Activated CD4-positive, alpha-beta memory T cell treated with anti-CD3 and anti-CD28 coated beads, Interleukin-2, amount 10 ng/mL, durations not matched to agents 7 days and 5 days (primary cell): ENCODE data around the gene MEGF10. TPM values are rescaled to one million over a fixed set of nuclear protein-coding genes. Genes with fewer than 3 reads are reported as not detected.

Source experiments
- CTCF ChIA-PET: fragments of 350-600 bp; sonication (Branson Sonifier 250); formaldehyde crosslinking; loops from one replicate; lab custom pipeline; 2021; ENCODE audit warnings: antibody characterized with exemption, inconsistent platforms; lab: Charles Lee
- POLR2A ChIA-PET: fragments of 350-600 bp; sonication (Branson Sonifier 250); formaldehyde crosslinking; loops from one replicate; lab custom pipeline; 2021; ENCODE audit warnings: antibody characterized with exemption; lab: Charles Lee
- DNase-seq: peaks from one replicate; pipeline ENCODE4 v3.0.0-alpha.2; 2020
- H3K27ac Mint-ChIP-seq: one replicate; pipeline ENCODE4 v1.8.0; 2021; ENCODE audit warnings: mild to moderate bottlenecking, mixed read lengths
- H3K27me3 Mint-ChIP-seq: one replicate; pipeline ENCODE4 v1.8.0; 2021; ENCODE audit warnings: mixed read lengths
- H3K36me3 Mint-ChIP-seq: one replicate; pipeline ENCODE4 v1.8.0; 2021; ENCODE audit warnings: low read depth, mixed read lengths
- H3K4me1 Mint-ChIP-seq: one replicate; pipeline ENCODE4 v1.8.0; 2021; ENCODE audit warnings: mixed read lengths
- H3K4me3 Mint-ChIP-seq: one replicate; pipeline ENCODE4 v1.8.0; 2021; ENCODE audit warnings: mild to moderate bottlenecking, mixed read lengths
- H3K9me3 Mint-ChIP-seq: one replicate; pipeline ENCODE4 v1.8.0; 2021; ENCODE audit warnings: mixed read lengths
- total RNA-seq, 2 experiments: library from RNA; stranded (reverse); gene quantifications; one replicate each; pipeline ENCODE4 v1.2.3, GENCODE V29; 2021

Gene MEGF10
- total RNA-seq, 2 experiments from 2014 or later = not detected

GRCh38 chr5:127321465-127321864, 30.9 kb downstream of the MEGF10 start:
- no peaks in the 10 kb centered on the region for H3K36me3 Mint-ChIP-seq
- DNase-seq = no peak
- CTCF ChIA-PET = no interaction called here
- POLR2A ChIA-PET = no interaction called here
- H3K27me3 Mint-ChIP-seq = peaks cover 5% of the 10 kb centered on the region
- H3K4me3 Mint-ChIP-seq = no peak overlapping the region
- peaks cover 20% of the 10 kb centered on the region for H3K4me1 Mint-ChIP-seq
- no peaks in the 10 kb centered on the region for H3K9me3 Mint-ChIP-seq
- no peak overlapping the region for H3K27ac Mint-ChIP-seq

GRCh38 chr5:127322403-127322802, 31.8 kb downstream of the MEGF10 start:
- Mint-ChIP-seq H3K36me3 (no peaks in the 10 kb centered on the region), H3K4me1 (peaks cover 20% of the 10 kb centered on the region), H3K27me3 (no peaks in the 10 kb centered on the region), H3K9me3 (no peaks in the 10 kb centered on the region), H3K27ac (no peak overlapping the region), H3K4me3 (no peak overlapping the region)
- ChIA-PET POLR2A (no interaction called here), CTCF (no interaction called here)
- no peak for DNase-seq

- H3K27ac Mint-ChIP-seq = no peak overlapping the region
- H3K27me3 Mint-ChIP-seq = peaks cover 2% of the 10 kb centered on the region
- no peaks in the 10 kb centered on the region for H3K9me3 Mint-ChIP-seq
- peaks cover 20% of the 10 kb centered on the region for H3K4me1 Mint-ChIP-seq
- CTCF ChIA-PET = no interaction called here
- no peak for DNase-seq
- POLR2A ChIA-PET = no interaction called here
- no peak overlapping the region for H3K4me3 Mint-ChIP-seq
- H3K36me3 Mint-ChIP-seq = no peaks in the 10 kb centered on the region
Observed at GRCh38 chr5:127324756-127325155, 34.2 kb downstream of the MEGF10 start.

GRCh38 chr5:127326431-127326830, 35.8 kb downstream of the MEGF10 start:
- no peaks in the 10 kb centered on the region for H3K9me3 Mint-ChIP-seq
- H3K4me1 Mint-ChIP-seq = peaks cover 6% of the 10 kb centered on the region
- no peak overlapping the region for H3K4me3 Mint-ChIP-seq
- no peak for DNase-seq
- POLR2A ChIA-PET = no interaction called here
- no peak overlapping the region for H3K27ac Mint-ChIP-seq
- no peaks in the 10 kb centered on the region for H3K36me3 Mint-ChIP-seq
- CTCF ChIA-PET = no interaction called here
- H3K27me3 Mint-ChIP-seq = peaks cover 10% of the 10 kb centered on the region

GRCh38 chr5:127326976-127327755, 36.6 kb downstream of the MEGF10 start:
- Mint-ChIP-seq H3K27me3 (peaks cover 14% of the 10 kb centered on the region), H3K4me1 (peaks cover 2% of the 10 kb centered on the region), H3K4me3 (no peak overlapping the region), H3K27ac (no peak overlapping the region), H3K9me3 (no peaks in the 10 kb centered on the region), H3K36me3 (no peaks in the 10 kb centered on the region)
- ChIA-PET POLR2A (no interaction called here), CTCF (no interaction called here)
- no peak for DNase-seq

GRCh38 chr5:127330116-127330515, 39.5 kb downstream of the MEGF10 start:
- H3K4me3 Mint-ChIP-seq = no peak overlapping the region
- no peak overlapping the region for H3K27ac Mint-ChIP-seq
- no peaks in the 10 kb centered on the region for H3K36me3 Mint-ChIP-seq
- DNase-seq = no peak
- no peaks in the 10 kb centered on the region for H3K9me3 Mint-ChIP-seq
- ChIA-PET POLR2A (no interaction called here), CTCF (interaction anchor here (0.6 kb wide), 1 partner anchor 352 kb away, joined by 4 read pairs; no protein-coding TSS in a partner anchor)
- no peaks in the 10 kb centered on the region for H3K4me1 Mint-ChIP-seq
- H3K27me3 Mint-ChIP-seq = peaks cover 22% of the 10 kb centered on the region

GRCh38 chr5:127331890-127332649, 41.5 kb downstream of the MEGF10 start:
- peaks cover 29% of the 10 kb centered on the region for H3K27me3 Mint-ChIP-seq

GRCh38 chr5:127333483-127333882, 42.9 kb downstream of the MEGF10 start:
- DNase-seq = no peak
- Mint-ChIP-seq H3K4me3 (no peak overlapping the region), H3K36me3 (no peaks in the 10 kb centered on the region), H3K27me3 (peaks cover 30% of the 10 kb centered on the region), H3K4me1 (no peaks in the 10 kb centered on the region), H3K27ac (no peak overlapping the region), H3K9me3 (no peaks in the 10 kb centered on the region)
- ChIA-PET CTCF (no interaction called here), POLR2A (interaction anchor here (0.9 kb wide), 1 partner anchor 18 kb away, joined by 3 read pairs; no protein-coding TSS in a partner anchor)

More at GRCh38 chr5:127331890-127332649, 41.5 kb downstream of the MEGF10 start:
- Mint-ChIP-seq H3K36me3 (no peaks in the 10 kb centered on the region), H3K4me3 (no peak overlapping the region), H3K4me1 (no peaks in the 10 kb centered on the region), H3K27ac (no peak overlapping the region), H3K9me3 (no peaks in the 10 kb centered on the region)
- no peak for DNase-seq
- ChIA-PET CTCF (no interaction called here), POLR2A (no interaction called here)

GRCh38 chr5:127335381-127335780, 44.8 kb downstream of the MEGF10 start:
- no peaks in the 10 kb centered on the region for H3K4me1 Mint-ChIP-seq
- peaks cover 24% of the 10 kb centered on the region for H3K27me3 Mint-ChIP-seq
- no peak overlapping the region for H3K4me3 Mint-ChIP-seq
- ChIA-PET POLR2A (no interaction called here), CTCF (no interaction called here)
- no peaks in the 10 kb centered on the region for H3K9me3 Mint-ChIP-seq
- no peak overlapping the region for H3K27ac Mint-ChIP-seq
- DNase-seq = no peak
- no peaks in the 10 kb centered on the region for H3K36me3 Mint-ChIP-seq

- ChIA-PET CTCF (no interaction called here), POLR2A (no interaction called here)
- no peak for DNase-seq
- H3K36me3 Mint-ChIP-seq = no peaks in the 10 kb centered on the region
- H3K4me3 Mint-ChIP-seq = no peak overlapping the region
- H3K4me1 Mint-ChIP-seq = no peaks in the 10 kb centered on the region
- H3K27ac Mint-ChIP-seq = no peak overlapping the region
- no peaks in the 10 kb centered on the region for H3K9me3 Mint-ChIP-seq
- peaks cover 14% of the 10 kb centered on the region for H3K27me3 Mint-ChIP-seq
Observed at GRCh38 chr5:127337876-127338275, 47.3 kb downstream of the MEGF10 start.

- H3K27me3 Mint-ChIP-seq = peaks cover 12% of the 10 kb centered on the region
- H3K36me3 Mint-ChIP-seq = no peaks in the 10 kb centered on the region
- no peaks in the 10 kb centered on the region for H3K4me1 Mint-ChIP-seq
- ChIA-PET CTCF (no interaction called here), POLR2A (no interaction called here)
- no peak overlapping the region for H3K27ac Mint-ChIP-seq
- no peaks in the 10 kb centered on the region for H3K9me3 Mint-ChIP-seq
- no peak overlapping the region for H3K4me3 Mint-ChIP-seq
- DNase-seq = no peak
Observed at GRCh38 chr5:127338501-127338900, 47.9 kb downstream of the MEGF10 start.

GRCh38 chr5:127340606-127341005, 50.0 kb downstream of the MEGF10 start:
- Mint-ChIP-seq H3K36me3 (no peaks in the 10 kb centered on the region), H3K9me3 (no peaks in the 10 kb centered on the region), H3K27me3 (peaks cover 6% of the 10 kb centered on the region), H3K4me3 (no peak overlapping the region), H3K27ac (no peak overlapping the region), H3K4me1 (no peaks in the 10 kb centered on the region)
- CTCF ChIA-PET = no interaction called here
- POLR2A ChIA-PET = no interaction called here
- DNase-seq = no peak

GRCh38 chr5:127342364-127342763, 51.8 kb downstream of the MEGF10 start:
- H3K9me3 Mint-ChIP-seq = no peaks in the 10 kb centered on the region
- no peak for DNase-seq
- POLR2A ChIA-PET = no interaction called here
- CTCF ChIA-PET = no interaction called here
- H3K27me3 Mint-ChIP-seq = peaks cover 8% of the 10 kb centered on the region
- H3K4me1 Mint-ChIP-seq = no peaks in the 10 kb centered on the region
- H3K4me3 Mint-ChIP-seq = no peak overlapping the region
- H3K36me3 Mint-ChIP-seq = no peaks in the 10 kb centered on the region
- H3K27ac Mint-ChIP-seq = no peak overlapping the region
